IMR-90 (cell line): Measurements from ENCODE around the gene HTT.

ENCODE experiments used
- BHLHE40 ChIP-seq: fragments of 150-350 bp; IDR thresholded peaks from 2 replicates; pipeline ENCODE4 v1.6.1; 2016; ENCODE audit warnings: mild to moderate bottlenecking, low read depth, low read length
- CEBPB ChIP-seq: IDR thresholded peaks from 2 replicates; pipeline ENCODE4 v1.6.1; 2012; ENCODE audit warnings: low read depth, low read length, improper control_type of control experiment
- CHD1 ChIP-seq: IDR thresholded peaks from 2 replicates; pipeline ENCODE4 v1.6.1; 2012; ENCODE audit warnings: low read depth, low read length, improper control_type of control experiment
- FOS ChIP-seq: fragments of 150-350 bp; IDR thresholded peaks from 2 replicates; pipeline ENCODE4 v1.6.1; 2016; ENCODE audit warnings: low read depth, low read length
- MAZ ChIP-seq: IDR thresholded peaks from 2 replicates; pipeline ENCODE4 v1.6.1; 2012; ENCODE audit warnings: low read depth, mild to moderate bottlenecking, low read length, improper control_type of control experiment, moderate library complexity, borderline replicate concordance
- MXI1 ChIP-seq: IDR thresholded peaks from 2 replicates; pipeline ENCODE4 v1.6.1; 2012; ENCODE audit warnings: low read depth, mild to moderate bottlenecking, low read length, moderate library complexity, borderline replicate concordance
- POLR2A ChIP-seq: IDR thresholded peaks from 2 replicates; pipeline ENCODE4 v1.6.1; 2012; ENCODE audit warnings: mild to moderate bottlenecking, low read depth, low read length
- RAD21 ChIP-seq: IDR thresholded peaks from 2 replicates; pipeline ENCODE4 v1.6.1; 2012; ENCODE audit warnings: low read length, improper control_type of control experiment
- TF ChIP-seq, protein P1 (sequence below): conservative IDR thresholded peaks from 2 replicates; pipeline ENCODE4 v1.5.1; 2012; ENCODE audit warnings: mild to moderate bottlenecking, low read depth, low read length, improper control_type of control experiment
- TF ChIP-seq, protein P2 (sequence below): fragments of 150-350 bp; IDR thresholded peaks from 2 replicates; pipeline ENCODE4 v1.6.1; 2017; ENCODE audit warnings: mild to moderate bottlenecking, antibody characterized with exemption, low read length, low read depth

DNA sequence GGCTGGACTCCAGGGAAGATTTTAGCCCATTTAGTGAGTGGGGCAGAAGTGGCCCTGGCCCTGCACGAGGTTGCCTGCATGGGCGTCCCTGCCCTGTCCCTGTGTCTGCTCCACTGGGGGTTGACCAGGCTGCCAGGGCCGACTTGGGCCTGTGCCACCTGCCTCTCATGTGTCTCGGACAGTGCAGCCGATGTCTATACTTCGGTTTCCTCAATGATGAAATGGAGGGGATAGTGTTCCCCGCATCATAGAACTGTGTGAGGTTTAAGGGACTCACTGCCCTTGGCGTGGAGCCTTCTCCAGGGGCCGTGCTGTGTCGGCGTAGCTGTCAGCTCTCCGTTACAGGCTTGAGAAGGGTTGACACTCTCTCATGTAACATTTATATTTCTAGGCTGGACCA, 147.5 kb downstream of the HTT start:
- TF ChIP-seq, protein P1, sequence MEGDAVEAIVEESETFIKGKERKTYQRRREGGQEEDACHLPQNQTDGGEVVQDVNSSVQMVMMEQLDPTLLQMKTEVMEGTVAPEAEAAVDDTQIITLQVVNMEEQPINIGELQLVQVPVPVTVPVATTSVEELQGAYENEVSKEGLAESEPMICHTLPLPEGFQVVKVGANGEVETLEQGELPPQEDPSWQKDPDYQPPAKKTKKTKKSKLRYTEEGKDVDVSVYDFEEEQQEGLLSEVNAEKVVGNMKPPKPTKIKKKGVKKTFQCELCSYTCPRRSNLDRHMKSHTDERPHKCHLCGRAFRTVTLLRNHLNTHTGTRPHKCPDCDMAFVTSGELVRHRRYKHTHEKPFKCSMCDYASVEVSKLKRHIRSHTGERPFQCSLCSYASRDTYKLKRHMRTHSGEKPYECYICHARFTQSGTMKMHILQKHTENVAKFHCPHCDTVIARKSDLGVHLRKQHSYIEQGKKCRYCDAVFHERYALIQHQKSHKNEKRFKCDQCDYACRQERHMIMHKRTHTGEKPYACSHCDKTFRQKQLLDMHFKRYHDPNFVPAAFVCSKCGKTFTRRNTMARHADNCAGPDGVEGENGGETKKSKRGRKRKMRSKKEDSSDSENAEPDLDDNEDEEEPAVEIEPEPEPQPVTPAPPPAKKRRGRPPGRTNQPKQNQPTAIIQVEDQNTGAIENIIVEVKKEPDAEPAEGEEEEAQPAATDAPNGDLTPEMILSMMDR, result no peak
- TF ChIP-seq POLR2A (no peak), FOS (no peak), RAD21 (no peak), CEBPB (no peak), MXI1 (no peak), BHLHE40 (no peak), MAZ (no peak), CHD1 (no peak)
- TF ChIP-seq, protein P2, sequence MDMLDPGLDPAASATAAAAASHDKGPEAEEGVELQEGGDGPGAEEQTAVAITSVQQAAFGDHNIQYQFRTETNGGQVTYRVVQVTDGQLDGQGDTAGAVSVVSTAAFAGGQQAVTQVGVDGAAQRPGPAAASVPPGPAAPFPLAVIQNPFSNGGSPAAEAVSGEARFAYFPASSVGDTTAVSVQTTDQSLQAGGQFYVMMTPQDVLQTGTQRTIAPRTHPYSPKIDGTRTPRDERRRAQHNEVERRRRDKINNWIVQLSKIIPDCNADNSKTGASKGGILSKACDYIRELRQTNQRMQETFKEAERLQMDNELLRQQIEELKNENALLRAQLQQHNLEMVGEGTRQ, result no peak
